ENCODE results near the gene CNTNAP2.

Gene CNTNAP2

DNA sequence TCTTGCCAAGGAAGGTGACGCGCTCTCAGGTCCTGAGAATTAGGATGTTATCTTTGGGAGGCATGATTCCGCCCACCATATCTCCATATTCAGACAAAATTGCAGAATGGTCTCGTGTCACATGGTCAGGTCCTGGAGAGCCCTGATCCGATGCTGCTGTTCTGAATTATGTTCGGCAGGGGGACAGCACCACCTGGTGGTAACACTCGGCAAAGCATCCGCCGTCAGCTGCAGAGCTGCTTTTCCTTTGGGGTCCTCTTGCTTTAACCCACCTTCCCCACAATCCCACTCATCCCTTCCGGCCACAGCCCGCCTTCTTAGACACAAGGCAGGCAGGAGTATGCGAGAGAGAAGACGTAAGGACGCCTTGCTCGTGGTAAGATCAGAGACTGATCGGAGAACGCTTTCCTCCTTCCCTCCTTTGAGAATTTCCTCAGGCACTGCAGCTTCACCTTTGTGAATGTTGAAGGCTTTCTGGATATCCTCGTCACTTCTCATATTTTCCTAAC, 2146.2 kb downstream of the CNTNAP2 start:
- Histone ChIP-seq H2AFZ (ENCODE audit: low read depth) (peak overlapping the region; percentile 78), H3K36me3 (ENCODE audit: insufficient read depth) (no peaks in the 10 kb centered on the region), H3K27ac (no peak overlapping the region), H3K4me1 (ENCODE audit: low read depth, poor library complexity, severe bottlenecking) (peaks cover 8% of the 10 kb centered on the region), H3K4me3 (IDR thresholded peaks at IDR 0.05; ENCODE audit: insufficient read depth, low read depth, low read length) (no peak overlapping the region), H4K20me1 (ENCODE audit: insufficient read depth) (no peaks in the 10 kb centered on the region), H3K9ac (no peak overlapping the region; the same call in 1 of the 2 replicates), H3K79me2 (ENCODE audit: insufficient read depth, low read depth) (no peaks in the 10 kb centered on the region), H3K27me3 (ENCODE audit: insufficient read depth, low read depth) (no peaks in the 10 kb centered on the region), H3K4me2 (peak overlapping the region; percentile 85)
- TF ChIP-seq, protein P1, sequence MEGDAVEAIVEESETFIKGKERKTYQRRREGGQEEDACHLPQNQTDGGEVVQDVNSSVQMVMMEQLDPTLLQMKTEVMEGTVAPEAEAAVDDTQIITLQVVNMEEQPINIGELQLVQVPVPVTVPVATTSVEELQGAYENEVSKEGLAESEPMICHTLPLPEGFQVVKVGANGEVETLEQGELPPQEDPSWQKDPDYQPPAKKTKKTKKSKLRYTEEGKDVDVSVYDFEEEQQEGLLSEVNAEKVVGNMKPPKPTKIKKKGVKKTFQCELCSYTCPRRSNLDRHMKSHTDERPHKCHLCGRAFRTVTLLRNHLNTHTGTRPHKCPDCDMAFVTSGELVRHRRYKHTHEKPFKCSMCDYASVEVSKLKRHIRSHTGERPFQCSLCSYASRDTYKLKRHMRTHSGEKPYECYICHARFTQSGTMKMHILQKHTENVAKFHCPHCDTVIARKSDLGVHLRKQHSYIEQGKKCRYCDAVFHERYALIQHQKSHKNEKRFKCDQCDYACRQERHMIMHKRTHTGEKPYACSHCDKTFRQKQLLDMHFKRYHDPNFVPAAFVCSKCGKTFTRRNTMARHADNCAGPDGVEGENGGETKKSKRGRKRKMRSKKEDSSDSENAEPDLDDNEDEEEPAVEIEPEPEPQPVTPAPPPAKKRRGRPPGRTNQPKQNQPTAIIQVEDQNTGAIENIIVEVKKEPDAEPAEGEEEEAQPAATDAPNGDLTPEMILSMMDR (conservative IDR thresholded peaks at IDR 0.05; ENCODE audit: low read depth, low read length) = peak; percentile 99

DNA sequence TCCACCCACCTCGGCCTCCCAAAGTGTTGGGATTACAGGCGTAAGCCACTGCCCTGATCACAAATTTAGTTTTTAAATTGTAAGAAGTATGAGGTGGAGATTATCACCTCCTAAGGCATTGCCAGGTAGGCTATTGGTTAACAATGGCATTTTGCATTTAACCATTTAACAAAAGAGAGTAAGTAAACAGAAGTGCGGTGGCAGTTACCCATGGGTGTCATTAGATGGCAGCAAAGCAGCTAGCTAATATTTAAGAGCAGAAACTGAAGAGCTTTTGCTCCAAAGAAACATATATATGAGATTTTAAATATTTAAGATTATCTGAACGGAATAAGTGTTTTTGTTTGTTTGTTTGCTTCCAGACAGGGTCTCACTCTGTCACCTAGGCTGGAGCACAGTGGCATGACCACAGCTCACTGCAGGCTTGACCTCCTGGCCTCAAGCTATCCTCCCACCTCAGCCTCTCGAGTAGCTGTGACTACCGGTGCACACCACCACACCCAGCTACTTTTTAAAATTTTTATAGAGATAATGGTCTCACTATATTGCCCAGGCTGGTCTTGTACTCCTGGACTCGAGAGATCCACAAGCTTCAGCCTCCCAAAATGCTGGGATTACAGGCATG, 2148.4 kb downstream of the CNTNAP2 start:
- H3K9ac ChIP-seq = no peak overlapping the region
- H3K4me2 ChIP-seq = no peak overlapping the region
- no peaks in the 10 kb centered on the region for H3K79me2 ChIP-seq (ENCODE audit: insufficient read depth, low read depth)
- H3K4me3 ChIP-seq (IDR thresholded peaks at IDR 0.05; ENCODE audit: insufficient read depth, low read depth, low read length) = no peak overlapping the region
- no peak overlapping the region for H2AFZ ChIP-seq (ENCODE audit: low read depth)
- H4K20me1 ChIP-seq (ENCODE audit: insufficient read depth) = no peaks in the 10 kb centered on the region
- TF ChIP-seq, protein P1 (conservative IDR thresholded peaks at IDR 0.05; ENCODE audit: low read depth, low read length) = peak; percentile 93
- no peaks in the 10 kb centered on the region for H3K27me3 ChIP-seq (ENCODE audit: insufficient read depth, low read depth)
- no peak overlapping the region for H3K27ac ChIP-seq
- peaks cover 8% of the 10 kb centered on the region for H3K4me1 ChIP-seq (ENCODE audit: low read depth, poor library complexity, severe bottlenecking)
- H3K36me3 ChIP-seq (ENCODE audit: insufficient read depth) = no peaks in the 10 kb centered on the region

DNA sequence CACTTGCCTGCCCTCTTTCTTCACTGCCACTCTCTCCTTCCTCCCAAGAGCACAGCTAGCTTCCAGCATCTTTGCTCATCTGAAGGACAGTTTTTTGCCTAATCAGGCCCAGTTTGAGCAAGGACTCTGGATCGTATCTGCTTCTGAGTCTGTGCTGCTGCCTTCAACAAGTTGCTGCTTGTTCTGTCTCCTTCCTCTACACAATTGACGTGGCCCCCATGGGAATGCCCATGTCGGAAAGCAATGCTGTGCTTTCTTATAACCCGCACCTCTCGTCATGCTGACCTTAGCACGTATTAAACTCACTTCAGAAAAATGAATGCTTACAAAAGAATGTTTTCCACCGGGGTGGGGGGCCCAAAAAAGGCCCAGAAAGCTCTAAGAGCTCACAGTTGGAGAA, 2149.3 kb downstream of the CNTNAP2 start:
- no peaks in the 10 kb centered on the region for H3K79me2 ChIP-seq (ENCODE audit: insufficient read depth, low read depth)
- H4K20me1 ChIP-seq (ENCODE audit: insufficient read depth) = no peaks in the 10 kb centered on the region
- H3K36me3 ChIP-seq (ENCODE audit: insufficient read depth) = no peaks in the 10 kb centered on the region
- peaks cover 8% of the 10 kb centered on the region for H3K4me1 ChIP-seq (ENCODE audit: low read depth, poor library complexity, severe bottlenecking)
- no peak overlapping the region for H3K4me3 ChIP-seq (IDR thresholded peaks at IDR 0.05; ENCODE audit: insufficient read depth, low read depth, low read length)
- no peaks in the 10 kb centered on the region for H3K27me3 ChIP-seq (ENCODE audit: insufficient read depth, low read depth)
- TF ChIP-seq, protein P1 (conservative IDR thresholded peaks at IDR 0.05; ENCODE audit: low read depth, low read length) = no peak
- H3K27ac ChIP-seq = no peak overlapping the region
- H3K4me2 ChIP-seq = no peak overlapping the region
- no peak overlapping the region for H3K9ac ChIP-seq
- H2AFZ ChIP-seq (ENCODE audit: low read depth) = no peak overlapping the region

DNA sequence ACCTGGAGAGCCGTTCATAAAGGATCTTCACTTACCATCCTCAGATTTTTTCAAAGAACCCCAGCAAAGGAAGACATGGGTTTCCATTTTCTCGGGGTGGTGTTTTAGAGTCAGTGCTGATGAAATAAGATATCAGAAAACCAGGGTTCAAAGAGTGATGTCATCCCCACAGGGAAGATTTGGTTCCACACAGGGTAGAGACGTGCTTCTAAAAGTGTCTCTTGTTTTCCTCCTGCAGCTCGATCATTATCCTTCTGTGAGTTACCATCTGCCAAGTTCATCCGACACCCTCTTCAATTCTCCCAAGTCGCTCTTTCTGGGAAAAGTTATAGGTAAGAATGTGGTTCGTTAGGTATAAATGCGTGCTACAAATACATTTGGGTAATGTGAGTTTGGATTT, 2150.2 kb downstream of the CNTNAP2 start:
- TF ChIP-seq, protein P1 (conservative IDR thresholded peaks at IDR 0.05; ENCODE audit: low read depth, low read length) = no peak
- Histone ChIP-seq H3K9ac (no peak overlapping the region), H3K4me2 (no peak overlapping the region), H3K27me3 (ENCODE audit: insufficient read depth, low read depth) (no peaks in the 10 kb centered on the region), H3K79me2 (ENCODE audit: insufficient read depth, low read depth) (no peaks in the 10 kb centered on the region), H3K27ac (no peak overlapping the region), H2AFZ (ENCODE audit: low read depth) (no peak overlapping the region), H3K4me1 (ENCODE audit: low read depth, poor library complexity, severe bottlenecking) (peaks cover 8% of the 10 kb centered on the region), H4K20me1 (ENCODE audit: insufficient read depth) (no peaks in the 10 kb centered on the region), H3K4me3 (IDR thresholded peaks at IDR 0.05; ENCODE audit: insufficient read depth, low read depth, low read length) (no peak overlapping the region), H3K36me3 (ENCODE audit: insufficient read depth) (no peaks in the 10 kb centered on the region)

Data from KMS-11 (cell line).